Ovary (tissue), 9 donors: Measurements from ENCODE around the gene VAV2. TPM values are rescaled to one million over a fixed set of nuclear protein-coding genes. Genes with fewer than 3 reads are reported as not detected.

Experiments used
- DNase-seq, 5 donors: peaks; one replicate each; pipeline ENCODE4 v3.0.0-alpha.2; 2019 to 2020
- H3K27ac ChIP-seq, 2 donors: fragments of 200-600 bp; one replicate each; pipeline versions ENCODE4 v1.5.1 to v1.8.0; 2019 to 2022
- H3K27me3 ChIP-seq: fragments of 200-600 bp; one replicate; pipeline ENCODE4 v1.8.0; 2022
- H3K36me3 ChIP-seq: fragments of 200-600 bp; sonication (generic); one replicate; pipeline ENCODE4 v1.5.1; 2019
- H3K4me1 ChIP-seq: one replicate; pipeline ENCODE4 v1.8.1; 2013; ENCODE audit warnings: mild to moderate bottlenecking, moderate library complexity; ENCODE audit not compliant: insufficient read depth
- H3K4me3 ChIP-seq: fragments of 200-600 bp; sonication (generic); one replicate; pipeline ENCODE4 v1.5.1; 2017
- H3K9me3 ChIP-seq, 2 donors: fragments of 200-600 bp in 1 of 2; sonication (generic) in 1 of 2; one replicate each; pipeline versions ENCODE4 v1.5.1 to v1.8.1; 2013 to 2019; ENCODE audit warnings: mild to moderate bottlenecking in 1 of 2, moderate library complexity in 1 of 2
- EP300 ChIP-seq: sonication (generic); formaldehyde crosslinking; IDR thresholded peaks from one replicate; pipeline ENCODE4 v1.6.1; 2017; ENCODE audit warnings: antibody characterized with exemption
- POLR2A ChIP-seq: fragments of 450-650 bp; IDR thresholded peaks from one replicate; pipeline ENCODE4 v1.6.1; 2017; ENCODE audit warnings: antibody characterized with exemption, mild to moderate bottlenecking, moderate library complexity
- WGBS, 3 donors: extraction: QIAGEN DNeasy Blood & Tissue Kit in 1 of 3; methylation state at CpG; one replicate each; pipeline versions ENCODE4 v1.1.5 to v1.1.7; 2013 to 2017; 5-methylcytosine and 5-hydroxymethylcytosine counted together
- intact Hi-C, 4 donors: fragments of 100-400 bp; cut with DNase I; formaldehyde crosslinking; loops; one replicate each; pipeline versions ENCODE4 v1.11.0 to v1.15.1; 2022 to 2023
- polyA plus RNA-seq, 2 donors: library from polyadenylated mRNA; stranded (reverse); fragments of 200-250 nt in 1 of 2; fragments of 350-450 nt in 1 of 2; fragmentation: Illumina TruSeq in 1 of 2; extraction: RNeasy Lipid Tissue Mini Kit (QIAGEN cat#74804) in 1 of 2; gene quantifications; one replicate each; pipeline ENCODE4 v1.2.3, GENCODE V29; 2013 to 2014
- total RNA-seq, 7 donors: library from RNA; depleted of rRNA in 2 of 7; stranded (reverse); fragments of >200 nt in 2 of 7; fragmentation: NEBNext Ultra II Directional in 3 of 7; extraction: Animal tissue kit (Norgen Biotek cat#: 25700) in 3 of 7; gene quantifications; one replicate each; pipeline versions ENCODE4 v1.1.0 to v1.2.4, GENCODE V29; 2016 to 2023
- TF ChIP-seq, protein P1 (sequence below), 3 donors: fragments of 450-650 bp in 2 of 3; fragments of 200-600 bp in 1 of 3; IDR thresholded peaks; one replicate each; pipeline versions ENCODE4 v1.5.1 to v1.8.0; 2016 to 2022; ENCODE audit warnings: antibody characterized with exemption in 3 of 3, mild to moderate bottlenecking in 1 of 3
- donor health status: DM: no; HTN: no; CAD: no; lungs with moderate emphysema.
- donor health status: DM: no; HTN: no; CAD: no.
- donor health status: Bipolar disorder and iron deficiency.
- donor health status: DM: yes; HTN: yes; CAD: no.
- donor health status: DM: no; HTN: no; CAD: no.
- donor health status: DM: yes; HTN: yes; CAD: no.

Gene VAV2
- total and polyA plus RNA-seq, 9 donors = 3.7 to 14.1 (median 7.8) TPM

- Histone ChIP-seq H3K4me1 (no peaks in the 10 kb centered on the region), H3K36me3 (no peaks in the 10 kb centered on the region), H3K9me3 (no peaks in the 10 kb centered on the region), H3K27ac (no peak overlapping the region), H3K4me3 (no peak overlapping the region), H3K27me3 (no peaks in the 10 kb centered on the region)
- WGBS, 3 donors = 71 to 83% (median 76%) methylated on average over 14 of the region's 14 CpGs
- no peak for TF ChIP-seq POLR2A
- no peak for DNase-seq
- intact Hi-C loops = no loop called here
These were observed 12.8 kb upstream of the VAV2 start for GRCh38 chr9:134004881-134005280.

DNA sequence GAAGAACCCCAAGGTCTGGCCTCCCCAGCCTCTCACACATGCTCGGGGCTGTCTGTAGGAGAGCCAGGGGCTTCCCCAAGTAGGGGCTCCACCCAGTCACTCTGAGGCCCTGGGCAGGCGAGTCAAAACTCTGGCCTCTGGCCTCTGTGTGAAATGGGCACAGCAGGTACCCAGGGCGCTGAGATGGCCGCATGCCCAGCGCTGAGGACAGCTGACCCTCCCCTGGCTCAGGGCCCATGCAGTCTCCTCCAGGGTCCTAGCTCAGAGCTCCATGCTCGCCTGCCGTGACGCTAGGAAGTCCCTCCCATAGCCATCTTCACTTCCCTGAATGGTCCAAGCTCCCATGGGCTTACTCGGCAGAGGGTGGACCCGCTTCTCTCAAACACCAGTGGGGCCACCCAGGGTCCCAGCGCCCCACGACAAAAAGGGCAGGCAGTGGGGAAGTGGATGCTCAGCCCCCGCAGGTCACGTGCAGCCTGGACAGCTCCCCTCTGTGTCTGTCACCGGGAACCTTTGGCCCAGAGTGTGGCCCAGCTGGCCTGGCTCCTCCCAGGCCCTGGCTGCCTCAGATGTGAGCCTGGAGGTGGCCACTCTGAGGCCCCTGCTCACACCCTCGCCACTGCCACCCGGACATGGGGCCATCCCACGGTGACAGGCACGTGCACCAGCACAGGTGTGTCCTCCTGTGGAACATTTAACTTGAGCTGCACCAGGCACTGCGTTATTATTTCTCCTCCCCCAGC lies 12.2 kb upstream of the VAV2 start:
- Histone ChIP-seq H3K9me3 (no peaks in the 10 kb centered on the region), H3K27ac (no peak overlapping the region), H3K27me3 (no peaks in the 10 kb centered on the region), H3K36me3 (no peaks in the 10 kb centered on the region), H3K4me1 (peaks cover 2% of the 10 kb centered on the region), H3K4me3 (no peak overlapping the region)
- intact Hi-C loops = no loop called here
- TF ChIP-seq, protein P1, sequence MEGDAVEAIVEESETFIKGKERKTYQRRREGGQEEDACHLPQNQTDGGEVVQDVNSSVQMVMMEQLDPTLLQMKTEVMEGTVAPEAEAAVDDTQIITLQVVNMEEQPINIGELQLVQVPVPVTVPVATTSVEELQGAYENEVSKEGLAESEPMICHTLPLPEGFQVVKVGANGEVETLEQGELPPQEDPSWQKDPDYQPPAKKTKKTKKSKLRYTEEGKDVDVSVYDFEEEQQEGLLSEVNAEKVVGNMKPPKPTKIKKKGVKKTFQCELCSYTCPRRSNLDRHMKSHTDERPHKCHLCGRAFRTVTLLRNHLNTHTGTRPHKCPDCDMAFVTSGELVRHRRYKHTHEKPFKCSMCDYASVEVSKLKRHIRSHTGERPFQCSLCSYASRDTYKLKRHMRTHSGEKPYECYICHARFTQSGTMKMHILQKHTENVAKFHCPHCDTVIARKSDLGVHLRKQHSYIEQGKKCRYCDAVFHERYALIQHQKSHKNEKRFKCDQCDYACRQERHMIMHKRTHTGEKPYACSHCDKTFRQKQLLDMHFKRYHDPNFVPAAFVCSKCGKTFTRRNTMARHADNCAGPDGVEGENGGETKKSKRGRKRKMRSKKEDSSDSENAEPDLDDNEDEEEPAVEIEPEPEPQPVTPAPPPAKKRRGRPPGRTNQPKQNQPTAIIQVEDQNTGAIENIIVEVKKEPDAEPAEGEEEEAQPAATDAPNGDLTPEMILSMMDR (IDR thresholded peaks at IDR 0.05) = no peak
- TF ChIP-seq POLR2A = no peak
- no peak for TF ChIP-seq EP300
- 65 to 72% (median 70%) methylated on average over 20 of the region's 20 CpGs for WGBS, 3 donors
- no peak for DNase-seq

DNA sequence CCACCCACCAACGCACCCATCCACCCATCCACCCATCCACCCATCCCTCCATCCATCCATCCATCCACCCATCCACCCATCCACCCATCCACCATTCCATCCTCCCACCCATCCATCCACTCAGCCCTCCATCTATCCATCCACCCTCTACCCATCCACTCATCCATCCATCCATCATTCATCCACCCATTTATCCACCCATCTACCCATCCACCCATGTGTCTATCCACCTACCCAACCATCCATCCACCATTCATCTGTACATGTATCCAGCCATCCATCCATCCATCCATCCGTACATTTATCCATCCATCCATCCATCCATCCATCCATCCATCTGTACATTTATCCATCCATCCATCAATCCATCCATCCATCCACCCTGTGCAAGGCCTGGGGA lies 11.1 kb upstream of the VAV2 start:
- WGBS, 3 donors = 83 to 89% (median 83%) methylated on average over 2 of the region's 2 CpGs
- Histone ChIP-seq H3K27ac (no peak overlapping the region), H3K4me1 (peaks cover 2% of the 10 kb centered on the region), H3K9me3 (no peaks in the 10 kb centered on the region), H3K27me3 (no peaks in the 10 kb centered on the region), H3K4me3 (no peak overlapping the region), H3K36me3 (no peaks in the 10 kb centered on the region)
- intact Hi-C loops = no loop called here
- TF ChIP-seq EP300 (no peak), POLR2A (no peak)
- TF ChIP-seq, protein P1 (IDR thresholded peaks at IDR 0.05) = no peak
- DNase-seq = no peak

- no peaks in the 10 kb centered on the region for H3K36me3 ChIP-seq
- no peak for DNase-seq
- TF ChIP-seq, protein P1 (IDR thresholded peaks at IDR 0.05) = no peak
- TF ChIP-seq EP300 (no peak), POLR2A (no peak)
- 83 to 100% (median 88%) methylated on average over 2 of the region's 2 CpGs for WGBS, 3 donors
- H3K4me1 ChIP-seq = peaks cover 2% of the 10 kb centered on the region
- H3K4me3 ChIP-seq = no peak overlapping the region
- no peaks in the 10 kb centered on the region for H3K9me3 ChIP-seq
- intact Hi-C loops = no loop called here
- no peaks in the 10 kb centered on the region for H3K27me3 ChIP-seq
- H3K27ac ChIP-seq = no peak overlapping the region
These were observed 10.7 kb upstream of the VAV2 start for GRCh38 chr9:134002796-134003195.

GRCh38 chr9:133999851-134000265 lies 7.7 kb upstream of the VAV2 start:
- DNase-seq = no peak
- H3K4me1 ChIP-seq = peaks cover 2% of the 10 kb centered on the region
- H3K27me3 ChIP-seq = no peaks in the 10 kb centered on the region
- TF ChIP-seq, protein P1 (IDR thresholded peaks at IDR 0.05) = no peak
- TF ChIP-seq EP300 (no peak), POLR2A (no peak)
- 34 to 45% (median 36%) methylated on average over 6 of the region's 6 CpGs for WGBS, 3 donors
- H3K9me3 ChIP-seq = no peaks in the 10 kb centered on the region
- H3K27ac ChIP-seq = no peak overlapping the region
- no peaks in the 10 kb centered on the region for H3K36me3 ChIP-seq
- intact Hi-C loops = no loop called here
- no peak overlapping the region for H3K4me3 ChIP-seq
